ENCODE results near the gene MYH7B.

DNA sequence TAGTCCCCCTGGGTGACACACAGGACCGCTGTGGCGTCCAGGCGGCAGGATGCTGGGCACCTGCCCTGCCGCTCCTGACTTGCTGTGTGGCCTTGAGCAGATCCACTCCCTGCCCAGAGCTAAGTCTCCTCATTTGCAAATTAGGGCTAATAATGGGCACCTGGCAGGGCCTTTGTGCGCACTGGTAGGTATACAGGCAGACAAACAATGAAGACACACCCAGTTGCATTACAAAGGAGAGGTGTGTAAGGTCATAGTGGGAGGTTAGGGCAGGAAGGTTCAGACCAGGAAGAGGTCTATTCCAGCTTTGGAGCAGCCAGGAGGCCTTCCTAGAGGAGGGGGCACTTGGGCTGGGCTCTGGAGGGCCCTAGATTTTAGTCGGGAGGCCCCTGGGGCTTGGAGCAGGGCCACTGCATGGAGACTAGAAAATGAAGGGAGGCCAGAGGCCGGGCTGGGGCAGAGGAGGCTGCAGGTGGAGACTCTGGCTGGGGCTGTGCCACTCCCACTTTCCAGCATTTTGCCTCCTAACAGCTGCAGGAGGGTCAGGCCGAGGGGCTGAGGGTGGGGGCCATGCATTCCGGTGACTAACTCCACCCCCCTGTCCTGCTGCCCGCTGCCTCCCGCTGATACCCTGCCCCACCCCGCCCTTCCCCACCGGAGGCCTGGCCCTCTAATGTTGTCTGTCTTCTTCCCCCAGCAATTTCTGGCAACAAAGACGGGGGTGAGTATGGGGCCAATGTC, 28.5 kb downstream of the MYH7B start:
- TF ChIP-seq, protein P1, sequence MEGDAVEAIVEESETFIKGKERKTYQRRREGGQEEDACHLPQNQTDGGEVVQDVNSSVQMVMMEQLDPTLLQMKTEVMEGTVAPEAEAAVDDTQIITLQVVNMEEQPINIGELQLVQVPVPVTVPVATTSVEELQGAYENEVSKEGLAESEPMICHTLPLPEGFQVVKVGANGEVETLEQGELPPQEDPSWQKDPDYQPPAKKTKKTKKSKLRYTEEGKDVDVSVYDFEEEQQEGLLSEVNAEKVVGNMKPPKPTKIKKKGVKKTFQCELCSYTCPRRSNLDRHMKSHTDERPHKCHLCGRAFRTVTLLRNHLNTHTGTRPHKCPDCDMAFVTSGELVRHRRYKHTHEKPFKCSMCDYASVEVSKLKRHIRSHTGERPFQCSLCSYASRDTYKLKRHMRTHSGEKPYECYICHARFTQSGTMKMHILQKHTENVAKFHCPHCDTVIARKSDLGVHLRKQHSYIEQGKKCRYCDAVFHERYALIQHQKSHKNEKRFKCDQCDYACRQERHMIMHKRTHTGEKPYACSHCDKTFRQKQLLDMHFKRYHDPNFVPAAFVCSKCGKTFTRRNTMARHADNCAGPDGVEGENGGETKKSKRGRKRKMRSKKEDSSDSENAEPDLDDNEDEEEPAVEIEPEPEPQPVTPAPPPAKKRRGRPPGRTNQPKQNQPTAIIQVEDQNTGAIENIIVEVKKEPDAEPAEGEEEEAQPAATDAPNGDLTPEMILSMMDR (IDR thresholded peaks at IDR 0.05; ENCODE audit: low read depth, low read length), result no peak
- TF ChIP-seq POLR2A (IDR thresholded peaks at IDR 0.05; ENCODE audit: extremely low read depth, insufficient read length), result no peak
- no peak for TF ChIP-seq MAX (IDR thresholded peaks at IDR 0.05; ENCODE audit: low read depth, low read length)
